Epithelial cell of esophagus (primary cell): ENCODE data around the gene KRTAP10-2.
"Not testable (repeated sequence)": the region's sequence is repeated elsewhere in the genome, so short reads cannot be mapped to it uniquely, and the experiment has no call there.

ENCODE experiments used
- DNase-seq: peaks from one replicate; pipeline ENCODE4 v3.0.0; 2010; ENCODE audit warnings: low read depth
- H3K4me3 ChIP-seq: 2 replicates; pipeline ENCODE4 v1.5.1; 2011; ENCODE audit warnings: mild to moderate bottlenecking, low read length, control low read depth
- TF ChIP-seq, protein P1 (sequence below): IDR thresholded peaks from 2 replicates; pipeline ENCODE4 v1.5.1; 2011; ENCODE audit warnings: low read depth, mild to moderate bottlenecking, low read length, control low read depth, inconsistent platforms; ENCODE audit not compliant: insufficient read depth; ENCODE audit errors: missing control alignments

Gene KRTAP10-2

DNA sequence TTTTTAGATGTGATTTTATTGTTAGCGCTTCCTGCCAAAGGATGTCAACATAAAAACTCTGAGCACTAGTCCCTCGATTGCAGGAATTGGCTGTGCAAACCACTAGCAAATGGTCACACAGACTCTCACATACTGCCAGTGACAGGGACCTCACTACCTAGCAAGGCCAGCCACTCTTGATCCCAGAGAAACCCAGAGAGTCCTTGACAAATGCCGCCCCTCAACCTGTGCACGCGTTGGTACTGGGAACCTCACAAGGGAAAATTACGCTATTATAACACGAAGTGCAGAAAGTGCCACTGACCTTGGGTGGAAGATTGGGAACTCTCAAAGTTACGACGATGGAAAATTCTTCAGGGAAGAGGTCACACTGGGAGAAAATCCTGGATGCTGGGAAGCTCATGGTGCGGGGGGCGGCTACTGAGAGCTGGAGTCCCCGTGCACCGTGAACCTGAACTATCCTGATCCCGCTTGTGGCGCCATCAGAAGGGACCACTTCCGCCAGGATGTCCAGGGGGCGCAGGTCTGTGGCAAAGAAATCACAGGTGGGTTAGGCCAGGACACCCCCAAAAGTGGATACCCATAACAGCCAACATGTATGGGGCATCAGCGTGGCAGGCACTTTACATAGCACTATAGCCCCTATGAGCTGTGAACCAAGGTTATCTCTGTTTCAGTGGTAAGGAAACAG lies 16.3 kb upstream of the KRTAP10-2 start:
- TF ChIP-seq, protein P1, sequence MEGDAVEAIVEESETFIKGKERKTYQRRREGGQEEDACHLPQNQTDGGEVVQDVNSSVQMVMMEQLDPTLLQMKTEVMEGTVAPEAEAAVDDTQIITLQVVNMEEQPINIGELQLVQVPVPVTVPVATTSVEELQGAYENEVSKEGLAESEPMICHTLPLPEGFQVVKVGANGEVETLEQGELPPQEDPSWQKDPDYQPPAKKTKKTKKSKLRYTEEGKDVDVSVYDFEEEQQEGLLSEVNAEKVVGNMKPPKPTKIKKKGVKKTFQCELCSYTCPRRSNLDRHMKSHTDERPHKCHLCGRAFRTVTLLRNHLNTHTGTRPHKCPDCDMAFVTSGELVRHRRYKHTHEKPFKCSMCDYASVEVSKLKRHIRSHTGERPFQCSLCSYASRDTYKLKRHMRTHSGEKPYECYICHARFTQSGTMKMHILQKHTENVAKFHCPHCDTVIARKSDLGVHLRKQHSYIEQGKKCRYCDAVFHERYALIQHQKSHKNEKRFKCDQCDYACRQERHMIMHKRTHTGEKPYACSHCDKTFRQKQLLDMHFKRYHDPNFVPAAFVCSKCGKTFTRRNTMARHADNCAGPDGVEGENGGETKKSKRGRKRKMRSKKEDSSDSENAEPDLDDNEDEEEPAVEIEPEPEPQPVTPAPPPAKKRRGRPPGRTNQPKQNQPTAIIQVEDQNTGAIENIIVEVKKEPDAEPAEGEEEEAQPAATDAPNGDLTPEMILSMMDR, result no peak
- H3K4me3 ChIP-seq, result no peak overlapping the region
- no peak for DNase-seq

DNA sequence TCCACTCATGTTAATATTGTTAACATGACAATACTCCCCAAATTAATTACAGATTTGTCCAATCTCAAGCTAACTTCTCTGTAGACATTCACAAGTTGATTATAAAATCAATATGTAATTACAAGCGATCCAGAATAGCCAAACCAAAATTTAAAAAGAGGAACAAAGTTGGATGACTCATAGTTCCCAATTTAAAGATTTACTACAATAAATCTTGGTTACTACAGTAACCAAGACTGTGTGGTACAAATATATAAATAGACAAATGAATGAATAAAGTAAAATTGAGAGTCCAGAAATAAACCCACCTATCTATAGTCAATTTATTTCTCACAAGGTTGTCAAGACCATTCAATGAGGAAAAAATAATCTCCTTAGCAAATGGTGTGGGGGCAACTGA lies 15.1 kb upstream of the KRTAP10-2 start:
- TF ChIP-seq, protein P1, result no peak
- no peak for DNase-seq
- no peak overlapping the region for H3K4me3 ChIP-seq

DNA sequence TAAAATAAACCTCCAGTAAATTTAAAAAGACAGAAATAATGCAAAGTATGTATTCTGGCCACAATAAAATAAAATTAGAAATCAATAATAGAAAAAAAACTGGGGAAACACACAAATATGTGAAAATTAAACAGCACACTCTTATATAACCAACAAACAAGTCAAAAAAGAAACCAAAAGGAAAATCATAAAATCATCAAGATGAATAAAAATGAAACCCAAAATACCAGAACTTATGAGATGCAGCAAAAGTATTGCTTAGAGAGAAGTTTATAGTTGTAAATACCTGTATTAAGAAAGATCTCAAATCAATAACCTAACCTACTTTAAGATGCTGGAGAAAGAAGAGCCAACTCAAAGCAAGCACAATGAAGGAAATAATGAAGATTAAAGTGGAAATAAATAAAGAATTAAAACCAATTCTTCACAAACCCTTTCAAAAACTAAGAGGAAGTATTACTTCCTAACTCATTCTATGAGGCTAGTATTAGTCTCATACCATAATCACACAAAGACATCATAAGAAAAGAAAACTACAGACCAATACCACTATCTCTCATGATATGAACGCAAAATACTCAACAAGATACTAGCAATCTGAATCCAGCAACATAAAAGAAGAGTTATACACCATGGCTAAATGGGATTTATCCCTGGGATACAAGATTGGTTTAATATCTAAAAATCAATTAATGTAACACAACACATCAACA lies 13.7 kb upstream of the KRTAP10-2 start:
- H3K4me3 ChIP-seq, result no peak overlapping the region
- no peak for DNase-seq
- TF ChIP-seq, protein P1, result no peak

DNA sequence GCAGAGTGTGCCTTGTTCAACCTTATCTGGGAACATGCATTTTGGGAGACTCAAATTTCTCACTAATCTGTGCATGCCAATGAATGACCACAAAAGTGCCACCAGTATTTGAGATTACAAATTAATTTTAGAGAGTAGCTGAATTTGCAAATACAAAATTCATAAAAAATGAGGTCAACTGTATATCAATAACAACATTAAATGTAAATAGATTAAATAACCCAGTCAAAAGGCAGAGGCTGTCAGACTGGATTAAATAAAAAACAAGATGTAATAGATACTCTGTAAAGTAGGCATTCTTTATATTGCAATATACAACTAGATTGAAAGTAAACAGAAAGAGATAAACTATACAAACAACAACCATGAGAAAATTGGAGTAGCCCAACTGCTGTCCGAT lies 12.8 kb upstream of the KRTAP10-2 start:
- DNase-seq, result no peak
- TF ChIP-seq, protein P1, result no peak
- H3K4me3 ChIP-seq, result no peak overlapping the region

DNA sequence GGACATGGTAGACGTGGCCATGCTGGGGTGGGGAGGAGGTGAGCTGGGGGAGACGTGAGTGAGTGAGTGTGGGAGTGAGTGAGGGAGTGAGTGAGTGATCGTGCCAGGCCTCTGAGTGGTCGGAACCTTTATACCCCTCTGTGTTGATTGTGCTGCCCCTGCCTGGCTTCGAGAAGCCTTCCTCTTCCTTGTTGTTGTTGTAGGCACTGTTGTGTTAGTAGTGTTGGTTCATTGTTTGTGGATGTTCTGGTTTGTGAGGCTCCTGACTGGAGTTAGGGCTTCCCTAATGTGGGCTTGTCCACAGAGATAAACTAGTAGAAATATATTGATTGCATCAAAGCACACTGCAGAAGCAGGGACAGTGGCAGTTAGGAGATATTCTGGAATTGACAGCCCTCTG lies 7.4 kb upstream of the KRTAP10-2 start, which contains the start of gene KRTAP10-3:
Gene KRTAP10-3 (minus strand): TSS at position 101 of the 400 bp plus-strand sequence. CDS start 80 bp downstream, at position 21.
- DNase-seq, result no peak
- no peak within 1 kb of the TSS for H3K4me3 ChIP-seq
- TF ChIP-seq, protein P1, result no peak

DNA sequence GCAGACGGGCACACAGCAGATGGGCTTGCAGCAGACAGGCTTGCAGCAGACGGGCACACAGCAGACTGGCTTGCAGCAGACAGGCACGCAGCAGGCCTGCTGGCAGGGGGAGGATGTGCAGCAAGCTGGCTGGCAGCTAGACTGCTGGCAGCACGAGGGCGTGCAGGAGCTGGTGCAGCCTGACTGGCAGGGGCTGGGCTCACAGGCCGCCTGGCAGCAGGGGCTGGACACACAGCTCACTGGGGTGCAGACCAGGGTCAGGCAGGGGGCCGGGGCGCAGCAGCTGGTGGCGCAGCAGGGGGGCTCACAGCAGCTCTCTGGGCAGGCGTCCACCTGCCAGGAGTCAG lies 7.0 kb upstream of the KRTAP10-2 start:
- H3K4me3 ChIP-seq, DNase-seq: not testable (repeated sequence)

DNA sequence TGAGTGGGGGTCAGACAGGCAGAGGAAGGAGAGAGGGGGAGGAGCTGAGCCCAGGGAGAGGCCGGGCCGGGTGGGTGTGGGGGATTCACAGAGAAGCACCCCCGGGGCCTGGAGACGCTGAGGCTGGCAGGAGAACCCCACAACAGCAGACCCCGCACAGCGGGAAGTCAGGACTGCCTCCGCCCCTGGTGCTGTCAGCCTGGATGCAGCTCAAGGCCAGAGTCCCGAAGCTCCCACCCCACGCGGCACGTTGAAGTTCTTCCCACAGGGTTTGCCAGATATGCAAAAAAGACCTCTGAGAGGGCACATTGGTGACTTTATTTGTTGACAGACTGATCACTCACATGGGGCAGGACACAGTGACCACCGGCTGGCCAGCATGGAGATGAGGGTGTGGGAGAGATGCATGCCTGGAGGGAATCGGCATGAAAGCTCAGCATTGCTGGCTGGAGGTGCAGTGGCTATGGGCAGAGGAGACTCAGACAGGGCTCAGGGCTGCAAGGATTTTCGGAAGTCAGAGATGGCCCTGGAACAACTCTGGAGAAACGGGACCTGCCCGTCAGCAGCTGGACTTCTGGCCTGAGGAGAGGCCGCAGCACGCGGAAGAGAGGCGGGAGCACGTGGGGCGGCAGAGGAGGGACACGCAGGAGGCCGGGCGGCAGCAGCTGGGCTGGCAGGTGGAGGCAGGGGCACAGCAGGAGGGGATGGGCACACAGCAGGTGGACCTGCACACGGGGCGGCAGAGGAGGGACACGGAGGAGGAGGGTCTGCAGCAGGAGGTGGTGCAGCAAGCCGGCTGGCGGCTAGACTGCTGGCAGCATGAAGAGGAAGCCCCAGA lies 6.4 kb upstream of the KRTAP10-2 start:
- no peak for DNase-seq
- H3K4me3 ChIP-seq, result no peak overlapping the region
- TF ChIP-seq, protein P1, result no peak
